ENCODE measurements around the gene CYP2E1.
A peak's percentile ranks its signal among the peaks of the same experiment; 100 is the strongest.
"Not testable (repeated sequence)": the region's sequence is repeated elsewhere in the genome, so short reads cannot be mapped to it uniquely, and the experiment has no call there.

Gene CYP2E1

DNA sequence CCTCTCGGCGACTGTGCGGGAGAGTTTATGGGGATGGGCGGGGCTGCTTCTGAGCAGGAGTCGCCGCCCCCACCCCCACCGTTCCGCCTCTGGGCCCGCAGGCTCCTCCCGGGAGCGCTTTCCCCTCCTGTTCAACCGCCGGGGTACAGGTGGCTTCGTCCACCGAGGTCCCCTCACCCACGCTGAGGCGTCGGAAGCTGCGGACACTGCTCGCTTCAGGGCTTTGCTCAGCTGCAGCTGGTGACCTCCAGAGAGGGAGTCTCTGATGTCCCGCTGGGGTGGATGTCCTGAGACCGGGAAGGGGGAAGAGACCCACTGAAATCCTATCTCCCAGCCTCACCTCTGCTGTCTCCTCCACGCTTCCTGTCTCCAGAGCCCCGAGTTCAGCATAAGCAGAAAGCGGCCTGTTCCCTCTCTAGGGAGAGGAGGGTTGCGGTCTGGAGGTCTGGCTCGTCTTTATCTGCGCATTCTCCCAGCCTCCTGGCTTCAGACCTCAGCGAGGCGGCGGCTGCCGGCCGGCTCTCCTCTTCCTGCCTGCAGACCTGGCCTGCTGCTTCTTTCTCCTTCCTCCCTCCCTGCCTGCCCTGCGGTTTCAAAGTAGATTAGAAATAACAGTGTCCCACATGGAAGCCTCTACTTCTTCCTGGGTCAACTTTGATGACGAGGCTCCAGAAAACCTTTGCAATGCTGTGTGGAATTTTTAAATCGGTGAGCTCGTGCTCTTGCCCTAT lies 1.8 kb downstream of the CYP2E1 start:
- DNase-seq (ENCODE audit: low read depth) = no peak

GRCh38 chr10:133529576-133529946 lies 2.4 kb downstream of the CYP2E1 start:
- DNase-seq (ENCODE audit: low read depth) = no peak

DNA sequence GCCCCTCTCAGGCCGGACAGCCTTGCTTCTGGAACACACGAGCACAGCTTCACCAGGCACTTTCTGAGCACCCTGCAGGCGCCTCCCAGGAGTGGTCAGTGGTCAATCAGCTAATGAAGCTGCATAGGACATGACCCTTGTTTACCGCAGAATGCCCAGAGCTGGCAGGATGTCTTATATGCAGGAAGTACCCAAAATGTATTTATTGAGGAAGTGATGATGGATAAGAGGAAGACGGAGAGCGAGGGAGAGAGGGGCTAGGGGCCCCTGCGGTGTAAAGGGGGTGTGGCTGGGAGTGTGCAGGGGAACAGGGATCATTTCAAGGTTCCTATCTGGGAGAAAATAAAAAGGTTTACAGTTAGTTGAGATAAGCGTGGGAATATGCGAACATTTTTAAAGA lies 3.3 kb downstream of the CYP2E1 start:
- DNase-seq (ENCODE audit: low read depth) = no peak

GRCh38 chr10:133532871-133533270 lies 5.7 kb downstream of the CYP2E1 start:
- no peak for DNase-seq (ENCODE audit: low read depth)

GRCh38 chr10:133534417-133534816 lies 7.3 kb downstream of the CYP2E1 start:
- no peak for DNase-seq (ENCODE audit: low read depth)

GRCh38 chr10:133536198-133536597 lies 9.0 kb downstream of the CYP2E1 start:
- DNase-seq (ENCODE audit: low read depth) = no peak

DNA sequence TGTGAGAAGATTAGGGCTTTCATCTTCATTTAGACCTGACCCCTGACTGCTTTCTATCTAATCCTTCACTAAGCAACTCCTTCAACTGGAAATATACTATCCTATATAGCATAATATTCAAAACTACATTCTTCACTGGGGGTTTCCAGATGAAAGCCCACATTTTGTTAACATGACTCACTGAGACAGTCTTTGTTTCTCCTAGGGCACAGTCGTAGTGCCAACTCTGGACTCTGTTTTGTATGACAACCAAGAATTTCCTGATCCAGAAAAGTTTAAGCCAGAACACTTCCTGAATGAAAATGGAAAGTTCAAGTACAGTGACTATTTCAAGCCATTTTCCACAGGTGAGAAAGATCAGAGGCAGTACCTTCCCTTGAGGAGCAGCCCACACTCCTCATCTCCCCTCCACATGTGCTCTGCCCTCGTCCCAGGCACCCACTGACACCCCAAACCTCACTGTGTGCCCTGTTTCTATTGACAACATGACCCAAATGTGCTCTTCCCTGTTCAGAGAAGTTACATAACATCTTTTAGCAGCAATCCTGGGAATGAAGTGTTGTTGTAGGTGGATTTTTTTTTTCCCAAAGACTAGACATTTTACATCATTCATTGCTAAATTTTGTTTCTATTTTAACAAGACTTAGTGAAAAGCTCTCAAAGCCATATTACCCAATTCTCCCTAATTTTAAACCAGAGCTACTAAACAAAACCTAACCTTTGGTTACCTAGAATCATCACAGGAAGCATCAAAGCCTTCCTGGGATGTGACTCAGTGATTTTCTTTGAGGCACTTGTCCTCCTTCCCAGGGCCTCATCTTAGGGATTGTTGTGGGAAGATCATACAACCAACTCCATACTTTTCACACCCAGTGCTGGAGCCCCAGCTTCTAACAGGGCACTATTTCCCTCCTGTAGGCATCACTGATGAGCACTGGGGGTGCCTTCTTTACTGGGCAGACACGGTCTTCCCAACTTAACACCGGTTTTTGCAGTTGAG lies 10.7 kb downstream of the CYP2E1 start:
- no peak for DNase-seq (ENCODE audit: low read depth)

- DNase-seq (ENCODE audit: low read depth) = not testable (repeated sequence)
Measured at GRCh38 chr10:133541441-133541975, 14.3 kb downstream of the CYP2E1 start.

DNA sequence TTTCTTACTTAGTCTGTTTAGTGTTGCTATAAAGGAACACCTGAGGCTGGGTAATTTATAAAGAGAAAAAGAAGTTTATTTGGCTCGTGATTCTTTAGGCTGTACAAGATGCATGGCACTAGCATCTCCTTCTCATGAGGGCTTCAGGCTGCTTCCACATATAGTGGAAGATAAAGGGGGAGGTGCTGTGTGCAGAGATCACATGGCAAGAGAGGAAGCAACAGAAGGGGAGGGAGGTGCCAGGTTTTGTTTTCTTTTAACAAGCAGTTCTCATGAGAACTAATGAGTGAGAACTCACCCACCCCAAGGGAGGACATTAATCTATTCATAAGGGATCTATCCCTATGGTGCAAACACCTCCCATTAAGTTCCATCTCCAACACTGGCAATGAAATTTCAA lies 17.3 kb downstream of the CYP2E1 start:
- no peak for DNase-seq (ENCODE audit: low read depth)

- DNase-seq (ENCODE audit: low read depth) = no peak
Measured at GRCh38 chr10:133554600-133554999, 27.4 kb downstream of the CYP2E1 start.

- DNase-seq (ENCODE audit: low read depth) = no peak
Measured at GRCh38 chr10:133555521-133555920, 28.4 kb downstream of the CYP2E1 start.

- no peak for DNase-seq (ENCODE audit: low read depth)
Measured at GRCh38 chr10:133557381-133557780, 30.2 kb downstream of the CYP2E1 start.

DNA sequence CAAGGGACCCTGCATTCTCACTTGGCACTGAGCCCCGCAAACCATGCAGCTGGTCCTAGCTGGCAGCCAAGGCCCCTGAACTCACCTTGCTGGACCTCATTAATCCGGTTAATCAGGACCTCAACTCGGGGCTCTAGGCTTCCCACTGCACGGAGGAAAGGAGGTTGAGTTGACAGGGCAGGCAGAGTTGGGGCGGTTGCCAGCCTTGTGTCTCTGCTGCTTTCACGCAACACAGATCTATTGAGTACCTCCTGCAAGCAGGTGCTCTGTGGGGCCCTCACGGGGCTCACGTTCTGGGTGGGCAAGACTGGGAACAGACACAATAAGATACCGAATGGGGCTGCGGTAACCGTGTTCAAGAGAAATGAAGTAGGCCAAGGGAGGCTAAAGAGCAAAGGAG lies 32.1 kb downstream of the CYP2E1 start:
- DNase-seq (ENCODE audit: low read depth) = no peak

DNA sequence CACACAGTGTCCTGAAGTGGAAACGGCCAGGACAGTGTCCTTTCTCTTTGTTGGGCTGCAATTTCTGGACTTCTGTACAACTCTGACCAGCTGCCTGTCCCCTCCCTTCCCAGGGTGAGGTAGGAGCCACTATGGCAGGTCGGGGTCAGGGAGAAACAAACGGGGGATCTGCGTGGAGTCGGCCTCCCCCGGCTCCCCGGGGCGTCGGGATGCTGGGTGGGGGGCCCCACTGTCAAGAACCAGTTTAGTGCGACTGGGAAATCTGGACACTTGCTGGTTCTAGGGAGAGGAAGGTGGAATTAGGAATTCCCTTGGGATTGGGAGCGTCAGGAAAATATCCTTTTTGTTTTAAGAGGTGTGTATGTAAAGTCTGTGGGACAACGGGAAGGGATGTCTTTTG lies 37.7 kb downstream of the CYP2E1 start:
- DNase-seq (ENCODE audit: low read depth) = no peak

- DNase-seq (ENCODE audit: low read depth) = peak; percentile 2
Measured at GRCh38 chr10:133565441-133566294, 38.5 kb downstream of the CYP2E1 start, which contains the start of gene SYCE1. TSS of gene SYCE1 (minus strand) at chr10:133565583. CDS start at chr10:133565529, 54 bp downstream.

DNA sequence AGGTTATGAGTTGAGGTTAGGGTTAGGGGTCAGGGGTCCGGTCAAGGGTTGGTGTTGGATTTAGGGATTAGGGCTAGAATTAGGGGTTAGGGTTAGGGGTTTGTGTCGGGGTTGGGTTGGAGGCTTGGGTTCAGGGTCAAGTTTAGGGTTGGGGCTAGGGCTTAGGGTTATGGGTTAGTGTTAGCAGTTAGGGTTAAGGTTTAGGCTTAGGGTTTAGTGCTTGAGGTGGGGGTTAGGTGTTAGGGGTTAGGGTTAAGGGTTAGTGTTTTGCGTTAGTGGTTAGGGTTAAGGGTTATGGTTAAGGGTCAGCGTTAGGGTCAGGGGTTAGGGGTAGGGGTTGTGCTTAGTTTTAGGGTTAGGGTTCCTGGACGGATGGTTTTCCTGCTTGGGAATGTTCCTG lies 40.0 kb downstream of the CYP2E1 start:
- no peak for DNase-seq (ENCODE audit: low read depth)

DNA sequence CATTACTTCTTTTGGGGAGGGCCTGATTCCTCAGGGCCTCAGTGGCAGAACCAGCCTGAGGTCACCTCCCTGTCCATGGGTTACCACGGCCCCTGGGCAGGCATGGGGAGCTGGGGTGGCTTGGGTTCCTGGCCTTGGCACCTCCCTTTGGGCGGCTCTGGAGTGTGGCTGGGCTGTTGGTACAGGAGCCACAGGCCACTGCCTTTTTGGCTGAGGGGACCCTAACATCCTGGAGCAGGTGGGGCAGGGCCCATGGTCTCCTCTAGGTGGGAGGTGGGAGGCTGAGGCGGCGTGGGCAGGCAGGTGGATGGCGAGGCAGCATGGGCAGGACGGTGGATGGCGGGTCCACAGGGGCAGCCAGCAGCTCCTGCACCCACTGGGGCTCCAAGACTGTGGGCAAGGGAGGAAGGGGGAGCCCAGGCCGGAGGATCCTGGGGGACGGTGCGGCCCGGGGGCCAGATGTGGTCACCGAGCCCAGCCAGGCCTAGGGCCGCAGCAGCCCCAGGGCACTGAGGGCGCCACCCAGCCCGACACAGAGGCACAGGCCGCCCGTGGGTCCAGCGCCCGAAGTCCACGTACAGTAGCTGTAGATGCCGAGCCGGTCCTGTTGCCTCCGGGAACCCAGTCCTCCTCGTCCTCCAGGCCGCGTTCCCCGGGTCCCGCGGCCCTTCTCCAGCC lies 40.6 kb downstream of the CYP2E1 start:
- no peak for DNase-seq (ENCODE audit: low read depth)

GRCh38 chr10:133568287-133568614 lies 41.1 kb downstream of the CYP2E1 start:
- DNase-seq (ENCODE audit: low read depth) = no peak

- DNase-seq (ENCODE audit: low read depth) = not testable (repeated sequence)
Measured at GRCh38 chr10:133568831-133569527, 41.8 kb downstream of the CYP2E1 start.

DNA sequence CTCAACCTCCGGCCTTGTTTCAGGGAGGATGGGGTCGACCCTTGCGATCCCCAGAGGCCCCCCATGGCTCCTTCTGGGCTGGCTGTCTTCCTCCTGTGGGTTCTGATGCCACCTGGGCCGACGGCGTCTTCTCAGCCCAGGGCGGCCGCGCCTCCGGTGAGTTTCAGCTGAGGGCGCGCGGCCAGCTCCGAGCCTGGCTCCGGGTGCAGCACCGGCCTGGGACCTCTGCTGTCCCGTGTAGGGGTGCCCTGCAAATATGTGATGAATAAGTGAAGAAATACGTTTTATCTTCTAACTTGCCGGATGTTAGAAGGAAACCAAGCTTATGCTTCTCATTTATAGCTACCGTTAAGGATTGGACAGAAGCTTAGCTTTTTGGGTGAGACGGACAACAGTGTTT lies 42.6 kb downstream of the CYP2E1 start:
- not testable (repeated sequence) for DNase-seq (ENCODE audit: low read depth)

DNA sequence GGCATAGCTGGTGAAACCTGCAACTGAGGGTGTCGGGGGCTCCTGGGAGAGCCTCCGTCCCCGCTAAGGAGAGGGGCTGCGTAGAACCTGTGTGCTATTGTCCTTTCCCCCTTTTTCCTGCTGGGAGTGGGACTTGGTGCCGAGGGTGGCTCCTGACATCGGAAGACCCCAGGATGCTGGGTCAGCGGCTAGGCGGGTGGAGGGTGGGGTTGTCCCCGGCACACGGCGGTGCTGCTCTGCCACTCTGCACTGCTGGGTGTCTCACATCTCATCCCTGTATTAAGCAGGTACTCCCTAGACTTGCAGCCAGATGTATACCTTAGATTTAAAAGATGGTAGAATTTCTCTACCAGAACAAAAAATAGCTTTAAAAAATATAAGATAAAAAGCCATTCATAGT lies 44.9 kb downstream of the CYP2E1 start:
- not testable (repeated sequence) for DNase-seq (ENCODE audit: low read depth)

Data from stimulated activated CD4-positive, alpha-beta T cell treated with anti-CD3 and anti-CD28 coated beads, Interleukin-2, amount 100 ng/mL, for 4 hours (primary cell).